Stimulated activated CD4-positive, alpha-beta T cell treated with anti-CD3 and anti-CD28 coated beads, Interleukin-12 subunit alpha, Interleukin-12 subunit beta, amount 100 ng/mL, for 24 hours (primary cell): Measurements from ENCODE around the gene ZMYM2.
"Not testable (repeated sequence)": the region's sequence is repeated elsewhere in the genome, so short reads cannot be mapped to it uniquely, and the experiment has no call there.

ENCODE experiments used
- DNase-seq, 2 experiments: peaks; one replicate each; pipeline ENCODE4 v3.0.0-alpha.2; 2020; ENCODE audit warnings: low read depth in 2 of 2

The ZMYM2 gene

DNA sequence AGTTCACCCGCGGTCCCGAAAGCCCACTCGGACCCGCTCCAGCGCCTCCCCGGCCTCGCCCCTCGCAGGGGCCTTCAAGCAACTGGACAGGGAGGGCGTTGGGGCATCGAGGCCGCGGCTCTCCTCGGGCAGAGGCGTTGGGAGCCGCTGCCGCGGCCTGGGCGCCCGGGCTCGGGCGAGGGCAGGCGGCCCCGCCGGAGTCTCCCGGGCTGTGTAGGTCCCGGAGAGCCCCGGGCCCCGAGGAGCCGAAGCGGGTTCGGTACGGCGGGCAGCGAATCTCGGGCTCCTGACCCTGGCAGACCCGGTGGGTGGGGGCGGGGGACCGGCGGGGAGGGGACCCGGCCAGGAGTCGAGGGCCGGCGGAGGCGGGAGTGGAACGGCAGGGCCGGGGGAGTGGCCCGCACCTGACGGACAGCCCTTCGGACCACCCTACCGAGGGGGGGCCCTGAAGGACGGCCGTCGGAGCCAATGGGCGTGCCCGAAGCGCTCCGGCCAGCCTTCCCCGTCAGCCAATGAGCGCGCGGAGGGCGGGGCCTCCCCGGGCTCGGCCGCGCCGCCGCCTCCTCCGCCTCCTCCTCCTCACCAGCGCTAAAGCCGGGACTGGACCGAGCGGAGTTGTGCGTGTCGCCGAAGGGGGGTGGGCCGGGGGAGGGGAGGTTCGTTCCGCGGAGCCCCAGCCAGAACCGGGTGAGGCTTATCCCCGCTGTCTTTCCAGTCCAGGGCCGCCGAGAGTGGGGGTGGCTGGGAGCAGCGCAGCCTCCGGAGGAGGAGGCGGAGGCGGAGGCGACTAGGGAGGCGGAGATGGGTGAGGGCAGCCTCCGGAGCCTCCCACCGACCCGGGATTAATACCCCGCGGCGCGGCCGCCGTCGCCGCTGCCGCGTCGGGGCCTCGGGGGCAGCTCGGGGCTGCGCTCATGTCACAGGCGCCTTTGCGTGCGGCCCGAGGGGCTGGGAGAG, at the start of gene ZMYM2:
ZMYM2 (plus strand) TSS at position 573 of the 957 bp plus-strand sequence. CDS start 34,346 bp downstream, outside the sequence.
- peak; percentile 92 to 96 for DNase-seq

DNA sequence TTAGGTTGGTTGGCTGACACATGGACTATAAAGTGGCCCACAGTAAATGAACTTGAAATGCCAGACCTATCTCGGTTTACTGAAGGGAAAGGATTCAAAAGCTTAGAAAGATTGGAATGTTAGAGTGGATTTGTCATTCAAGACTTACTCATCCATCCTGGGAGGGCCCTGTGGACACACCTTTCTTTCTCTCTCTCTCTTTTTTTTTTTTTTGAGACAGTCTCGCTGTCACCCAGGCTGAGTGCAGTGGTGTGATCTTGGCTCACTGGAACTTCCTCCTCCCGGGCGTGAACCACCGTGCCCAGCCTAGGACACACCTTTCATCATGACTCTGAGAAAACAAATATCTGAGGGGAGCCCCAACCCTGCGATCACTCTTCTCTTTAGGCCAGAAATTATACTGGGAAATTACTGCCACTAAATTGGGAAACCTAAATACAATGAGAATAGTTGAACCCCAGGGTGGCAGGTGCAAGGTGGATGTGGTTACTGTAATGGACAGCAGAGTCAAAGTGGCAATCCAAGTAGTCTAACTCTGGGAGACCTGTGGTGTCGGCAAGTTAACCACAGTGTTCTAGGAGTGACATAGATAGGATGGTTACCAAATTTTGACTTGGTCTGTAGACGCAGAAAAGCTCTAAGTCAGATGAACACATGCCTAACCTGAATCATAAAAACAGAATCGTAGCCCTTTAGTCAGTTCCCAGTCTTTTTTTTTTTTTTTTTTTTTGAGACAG, 48.0 kb upstream of the ZMYM2 start:
- DNase-seq, result no peak

DNA sequence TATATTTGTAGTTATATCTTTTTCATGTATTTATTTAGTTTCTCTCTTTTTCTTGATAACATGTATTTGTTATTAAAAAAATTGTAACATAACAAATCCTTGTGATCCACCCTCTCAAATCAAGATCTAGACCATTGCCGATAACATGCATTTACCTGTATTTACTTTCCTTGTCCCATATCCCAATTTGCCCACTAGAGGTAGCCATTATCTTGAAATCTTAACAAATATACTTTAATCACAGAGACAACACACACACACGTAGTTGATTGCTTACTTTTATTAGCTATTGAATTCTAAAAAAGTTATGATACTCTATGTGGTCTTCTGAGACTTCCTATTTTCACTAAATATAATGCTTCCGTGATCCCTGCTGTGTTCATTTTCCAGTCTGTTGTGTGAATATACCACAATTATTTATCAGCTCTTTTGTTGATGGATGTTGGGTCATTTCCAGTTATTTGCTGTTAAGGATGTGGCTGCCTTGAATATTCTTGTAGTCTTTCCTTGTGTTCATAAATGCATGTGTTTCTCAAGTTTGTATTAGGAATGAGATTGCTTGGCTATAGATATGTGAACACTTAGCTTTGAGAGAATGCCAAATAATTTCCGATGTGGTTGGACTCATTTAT, 31.3 kb upstream of the ZMYM2 start:
- DNase-seq, result no peak

DNA sequence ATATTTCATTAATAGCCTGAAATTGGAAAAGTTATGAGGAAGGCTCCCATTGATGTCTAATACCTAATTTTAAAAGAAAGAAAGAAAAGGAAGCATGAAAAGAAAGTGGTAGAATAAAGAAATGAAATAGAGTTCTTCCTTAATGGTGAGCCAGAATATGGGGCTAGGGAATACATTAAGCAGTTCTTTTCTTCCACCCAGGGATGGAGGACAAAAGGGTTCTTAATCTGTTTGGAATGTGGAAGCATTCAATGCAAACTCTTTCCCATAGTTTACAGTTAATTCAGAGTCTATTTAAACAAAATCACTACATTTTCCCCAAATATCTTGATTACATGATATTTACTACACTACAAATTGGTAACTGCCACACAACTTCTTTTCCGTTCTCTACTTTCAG, 18.4 kb upstream of the ZMYM2 start:
- DNase-seq, result no peak

DNA sequence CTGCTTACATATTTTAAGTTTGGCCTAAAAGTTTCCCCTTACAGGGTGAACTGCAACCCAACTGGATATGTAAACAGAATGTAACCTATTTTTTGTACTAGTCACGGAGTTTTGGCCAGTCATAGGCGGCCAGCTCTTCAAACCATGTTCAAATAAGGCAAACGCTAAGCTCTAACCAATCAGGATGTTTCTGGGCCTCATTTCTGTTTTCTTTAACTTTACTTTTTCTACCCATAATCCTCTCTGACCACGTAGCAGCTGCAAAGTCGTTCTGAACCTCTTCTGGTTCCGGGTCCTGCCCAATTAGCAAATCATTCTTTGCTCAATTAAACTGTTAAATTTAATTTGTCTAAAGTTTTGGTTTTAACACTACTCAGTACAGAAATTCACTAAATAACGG, 8.2 kb upstream of the ZMYM2 start:
- DNase-seq, result no peak

DNA sequence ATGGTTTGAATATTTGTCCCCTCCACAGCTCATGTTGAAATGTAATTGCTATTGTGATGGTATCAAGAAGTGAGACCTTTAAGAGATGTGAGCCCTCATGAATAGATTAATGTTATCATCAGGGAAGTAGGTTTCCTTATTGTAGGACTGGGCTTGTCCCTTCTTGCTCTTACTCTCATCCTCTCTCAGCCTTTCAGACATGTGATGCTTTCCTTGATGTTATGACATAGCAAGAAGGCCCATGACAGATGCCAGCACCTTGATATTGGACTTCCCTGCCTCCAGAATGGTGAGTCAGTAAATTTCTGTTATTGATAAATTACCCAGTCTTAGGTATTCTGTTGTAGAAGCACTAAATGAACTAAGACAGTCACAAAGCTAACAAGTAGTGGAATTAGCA, 5.7 kb upstream of the ZMYM2 start:
- DNase-seq, result no peak

DNA sequence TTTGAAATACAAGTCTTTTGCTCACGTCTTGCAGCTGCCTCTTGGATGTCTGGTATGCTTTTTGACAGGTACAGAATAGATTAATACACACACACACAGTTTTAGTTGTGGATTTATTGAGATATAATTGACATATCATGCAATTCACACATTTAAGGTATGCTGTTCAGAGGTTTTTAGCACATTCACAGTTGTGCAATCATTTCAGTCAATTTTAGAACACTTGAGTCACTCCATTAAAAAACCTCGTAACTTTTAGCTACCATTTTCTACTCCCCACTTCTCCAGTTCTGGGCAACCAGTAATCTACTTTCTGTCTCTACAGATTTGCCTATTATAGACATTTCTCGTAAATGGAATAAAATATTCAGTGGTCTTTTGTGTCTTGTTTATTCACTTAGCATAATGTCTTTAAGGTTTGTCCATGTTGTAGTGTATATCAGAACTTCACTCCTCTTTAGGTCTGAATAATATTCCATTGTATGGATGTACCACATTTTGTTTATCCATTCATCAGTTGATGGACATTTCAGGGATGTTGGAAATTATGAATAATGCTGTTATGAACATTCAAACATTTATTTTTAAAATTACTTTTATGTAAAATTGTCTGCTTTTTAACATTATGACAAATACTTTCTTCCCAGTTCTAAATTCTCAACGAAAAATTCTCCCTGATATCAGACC, 2.5 kb upstream of the ZMYM2 start:
- no peak for DNase-seq

DNA sequence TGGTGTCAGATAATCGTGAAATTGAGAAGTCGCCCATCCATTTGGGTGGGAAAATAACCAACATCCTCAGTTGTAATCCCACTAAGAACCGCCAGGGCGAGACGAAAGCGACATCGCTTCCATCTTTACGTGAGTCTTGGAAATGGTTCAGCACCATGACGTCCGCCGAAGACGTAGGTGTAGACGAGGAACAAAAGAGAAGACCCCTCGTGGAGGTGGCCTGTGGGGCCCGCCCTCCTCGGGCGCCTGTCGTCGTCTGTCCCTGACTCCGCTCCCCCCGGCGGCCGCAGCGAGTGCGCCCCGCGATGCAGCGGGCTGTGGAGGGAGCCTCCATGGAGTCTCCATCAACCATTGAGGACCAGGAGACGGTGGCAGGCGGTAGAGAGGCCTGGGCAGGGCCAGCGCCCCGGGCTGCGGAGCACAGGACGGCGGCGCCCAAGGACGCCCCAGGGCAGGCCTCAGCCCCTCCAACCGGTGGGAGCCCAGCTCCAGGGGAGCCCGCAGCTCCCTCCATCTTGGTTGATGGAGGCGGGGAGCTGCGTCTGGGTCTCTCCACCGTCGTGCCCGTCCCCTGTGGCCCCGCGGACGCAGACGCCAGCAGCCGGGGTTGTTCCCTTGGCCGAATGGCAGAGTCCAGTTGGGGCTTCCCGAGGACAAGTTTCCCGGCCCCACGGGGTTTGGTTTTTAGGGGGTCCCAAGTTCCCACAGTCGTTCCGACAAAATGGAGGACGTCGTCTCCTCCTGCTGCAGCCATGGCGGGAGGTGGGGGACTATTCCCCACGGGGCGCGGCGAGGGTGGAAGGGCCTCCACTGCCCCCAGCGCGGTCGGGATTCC, 990 bp upstream of the ZMYM2 start:
- peak; percentile 64 to 70 for DNase-seq

DNA sequence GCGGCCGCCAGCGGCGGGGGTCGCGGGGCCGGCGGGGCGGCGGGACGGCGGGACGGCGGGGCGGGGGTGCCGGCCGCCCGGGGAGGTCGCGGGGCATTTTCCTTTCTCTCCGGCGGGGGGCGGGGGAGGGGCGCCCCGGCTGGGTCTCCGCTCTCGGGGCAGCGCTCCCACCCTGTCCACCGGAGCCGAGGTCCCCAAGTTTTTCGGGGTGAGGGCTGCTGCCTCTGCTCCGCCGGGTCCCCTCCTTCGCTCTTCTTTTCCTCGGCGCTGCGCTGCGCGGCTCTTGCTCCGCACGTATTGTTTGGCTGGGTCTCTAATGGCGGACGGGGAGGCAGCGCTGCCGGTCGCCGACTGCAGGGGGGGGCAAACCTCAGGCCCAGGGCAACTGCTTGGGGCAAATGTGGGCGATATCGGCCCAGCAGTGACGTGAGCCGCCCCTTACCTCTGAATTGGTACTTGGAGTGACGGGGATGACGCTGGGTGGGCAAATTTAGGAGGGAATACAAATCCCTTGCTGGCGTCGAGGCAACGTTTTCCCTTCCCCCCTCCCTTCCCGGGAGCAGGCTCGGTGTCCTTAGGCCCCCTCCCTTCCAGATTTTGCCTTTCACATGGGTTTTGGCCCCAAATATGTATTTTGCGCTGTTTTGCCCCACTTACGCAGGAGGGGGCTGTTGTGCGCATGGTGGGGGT, 759 bp downstream of the ZMYM2 start:
- DNase-seq, result peak; percentile 39 to 57

DNA sequence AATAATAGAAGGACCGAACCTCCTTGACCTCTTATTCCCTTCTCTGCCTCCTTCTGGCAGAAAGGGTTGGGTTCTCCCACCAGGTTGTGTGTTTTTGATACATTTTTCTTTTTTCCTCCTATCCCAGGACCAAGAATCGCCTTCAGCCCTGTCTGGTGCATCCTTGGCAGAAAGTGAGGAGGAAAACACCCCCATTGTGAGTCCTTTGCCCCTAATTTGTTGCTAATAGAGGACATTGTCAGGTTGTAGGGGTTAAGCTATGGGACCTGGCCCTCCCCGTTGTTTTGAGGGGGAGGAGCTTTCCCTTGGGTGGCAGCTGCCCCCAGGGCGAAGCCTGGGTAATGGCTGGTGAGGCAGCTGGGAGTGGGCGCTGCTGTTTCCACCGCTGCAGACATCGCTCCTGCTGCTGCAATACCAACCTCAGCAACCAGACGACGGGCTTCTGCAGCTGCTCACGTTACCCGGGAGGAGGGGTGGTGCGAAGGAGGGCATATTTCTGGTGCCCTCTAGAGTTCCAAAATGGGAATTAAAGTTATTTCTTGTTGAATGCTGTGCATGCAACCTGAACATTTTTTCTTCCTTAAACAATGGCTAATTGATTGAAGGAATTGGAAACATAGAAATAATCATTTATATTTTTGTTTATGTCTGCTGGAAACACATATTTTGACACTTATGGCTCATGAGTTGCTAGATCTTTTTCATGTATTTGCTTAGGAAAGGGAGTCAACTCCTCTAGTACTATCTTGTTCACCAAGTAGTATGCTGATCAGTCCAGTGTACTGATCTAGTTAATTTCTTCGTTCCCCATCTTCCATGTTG, 1.5 kb downstream of the ZMYM2 start:
- peak; percentile 64 to 76 for DNase-seq

DNA sequence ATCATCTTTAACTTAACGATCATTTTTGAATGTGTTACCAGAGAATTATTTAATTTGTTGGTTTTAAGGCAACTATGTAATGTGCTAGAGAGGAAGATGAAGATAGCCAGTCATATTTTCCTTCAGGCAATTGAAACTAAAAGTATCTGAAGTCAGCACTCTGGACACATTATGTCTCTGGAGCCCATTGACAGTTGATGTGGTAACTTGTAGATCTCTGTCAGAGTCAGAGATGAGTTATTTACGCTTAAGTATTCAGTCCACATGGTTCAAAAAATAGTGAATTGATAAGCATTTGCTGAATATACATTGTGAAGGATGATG, 2.1 kb downstream of the ZMYM2 start:
- no peak for DNase-seq

DNA sequence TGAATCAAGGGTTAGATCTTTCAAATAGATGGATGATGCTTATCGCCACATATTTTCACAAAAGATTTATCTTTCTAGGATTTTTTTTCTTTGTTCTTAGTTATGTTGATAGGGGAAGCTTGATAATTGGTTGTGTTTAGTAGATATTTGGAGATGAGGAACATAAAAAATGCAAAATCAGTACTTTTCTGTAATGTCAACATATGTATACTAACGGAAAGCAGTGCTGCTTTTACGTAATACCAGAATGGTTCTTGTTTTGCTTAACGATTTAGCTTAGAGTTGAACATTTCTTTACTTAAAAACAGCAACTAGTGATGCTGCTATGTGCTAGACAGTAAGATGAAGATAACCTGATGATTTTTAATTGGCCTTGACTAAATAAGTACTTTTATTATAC, 3.0 kb downstream of the ZMYM2 start:
- DNase-seq, result no peak

DNA sequence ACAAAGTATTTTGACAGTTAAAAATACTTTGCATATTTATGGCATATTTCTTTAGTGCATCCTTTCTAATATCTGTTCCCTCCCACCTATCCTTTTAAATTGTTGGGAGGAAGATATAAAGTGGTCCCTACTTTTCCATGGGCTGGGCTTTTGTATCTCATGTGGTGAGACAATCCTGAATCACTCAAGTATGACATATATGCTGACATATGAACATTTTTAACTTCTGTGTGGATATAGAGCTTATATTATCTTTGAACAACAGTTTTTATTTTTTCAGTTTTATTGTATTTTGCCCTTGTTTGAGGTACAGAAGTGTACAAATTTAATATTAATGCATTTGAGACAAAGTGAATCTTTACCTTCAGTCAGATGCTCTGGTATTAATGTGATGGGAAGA, 3.4 kb downstream of the ZMYM2 start:
- DNase-seq, result no peak

DNA sequence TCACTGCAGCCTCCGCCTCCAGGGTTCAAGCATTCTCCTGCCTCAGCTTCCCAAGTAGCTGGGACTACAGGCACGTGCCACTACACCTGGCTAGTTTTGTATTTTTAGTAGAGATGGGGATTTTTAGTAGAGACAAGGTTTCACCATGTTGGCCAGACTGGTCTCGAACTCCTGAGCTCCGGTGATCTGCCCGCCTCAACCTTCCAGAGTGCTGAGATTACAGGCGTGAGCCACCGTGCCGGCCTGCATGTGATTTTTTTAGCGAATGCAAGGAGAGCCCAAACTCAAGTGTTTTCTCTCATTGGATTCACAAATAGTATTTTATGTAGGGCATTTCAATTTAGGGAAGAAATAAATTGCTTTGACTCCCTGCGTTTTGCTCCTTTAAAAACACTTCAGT, 4.4 kb downstream of the ZMYM2 start:
- no peak for DNase-seq

DNA sequence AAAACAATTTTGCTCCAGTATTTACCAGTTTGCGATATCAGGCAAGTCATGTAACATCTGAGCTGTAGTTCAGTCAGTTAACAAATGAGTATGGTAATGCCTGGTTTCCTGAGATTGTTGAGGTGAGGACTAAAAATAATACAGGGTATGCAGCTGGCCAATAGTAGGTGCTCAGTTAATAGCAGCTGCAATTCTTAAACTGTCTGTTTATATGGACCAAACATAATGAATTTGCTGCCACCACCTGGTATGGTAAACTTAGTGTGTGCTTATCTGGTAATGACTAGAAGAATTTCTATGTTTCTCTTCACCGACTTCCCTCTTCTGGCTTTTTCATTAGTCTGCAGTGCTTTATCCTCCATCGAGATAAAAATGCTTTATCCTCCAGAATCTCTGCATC, 9.1 kb downstream of the ZMYM2 start:
- DNase-seq, result no peak

DNA sequence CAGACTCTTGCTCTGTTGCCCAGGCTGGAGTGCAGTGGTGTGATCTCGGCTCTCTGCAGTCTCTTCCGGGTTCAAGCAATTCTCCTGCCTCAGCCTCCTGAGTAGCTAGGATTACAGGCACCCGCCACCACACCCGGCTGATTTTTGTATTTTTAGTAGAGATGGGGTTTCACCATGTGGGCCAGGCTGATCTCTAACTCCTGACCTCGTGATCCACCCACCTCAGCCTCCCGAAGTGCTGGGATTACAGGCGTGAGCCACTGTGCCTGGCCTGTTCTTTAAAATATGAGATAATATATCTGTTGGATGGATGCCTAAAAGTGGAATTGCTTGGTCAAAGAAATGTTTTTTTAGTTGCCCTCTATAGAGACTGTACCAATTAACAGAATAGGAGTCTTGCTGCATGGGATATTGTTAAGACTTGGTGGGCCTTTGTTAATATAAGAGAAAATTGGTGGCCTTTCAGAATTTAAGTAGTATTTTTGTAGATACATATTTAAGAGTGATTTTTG, 16.0 kb downstream of the ZMYM2 start:
- DNase-seq, result not testable (repeated sequence)

DNA sequence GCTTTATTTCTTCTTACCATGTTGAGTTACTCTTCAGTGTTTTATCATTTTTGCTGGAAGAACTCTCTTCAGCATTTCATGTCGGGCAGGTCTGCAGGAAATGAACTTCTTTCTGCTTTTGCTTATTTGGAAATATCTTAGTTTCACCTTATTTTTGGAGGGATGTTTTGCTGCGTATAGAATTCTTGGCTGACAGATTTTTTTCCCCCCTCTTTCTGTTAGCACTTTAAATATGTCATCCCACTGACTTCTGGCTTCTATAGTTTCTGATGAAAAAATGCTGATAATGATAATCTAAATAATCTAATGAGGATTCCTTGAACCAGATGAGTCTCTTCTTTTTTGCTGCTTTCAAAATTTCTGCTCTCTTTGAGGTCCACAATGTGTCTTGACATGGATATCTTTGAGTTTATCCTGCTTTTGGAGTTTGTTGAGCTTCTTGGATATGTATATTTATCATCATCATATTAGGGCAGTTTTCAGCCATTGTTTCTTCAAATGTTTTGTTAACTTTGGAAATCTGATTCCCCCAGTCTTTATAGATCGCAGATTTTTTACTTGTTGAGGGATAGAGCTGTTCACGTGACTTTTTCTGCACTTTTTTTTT, 20.4 kb downstream of the ZMYM2 start:
- no peak for DNase-seq

DNA sequence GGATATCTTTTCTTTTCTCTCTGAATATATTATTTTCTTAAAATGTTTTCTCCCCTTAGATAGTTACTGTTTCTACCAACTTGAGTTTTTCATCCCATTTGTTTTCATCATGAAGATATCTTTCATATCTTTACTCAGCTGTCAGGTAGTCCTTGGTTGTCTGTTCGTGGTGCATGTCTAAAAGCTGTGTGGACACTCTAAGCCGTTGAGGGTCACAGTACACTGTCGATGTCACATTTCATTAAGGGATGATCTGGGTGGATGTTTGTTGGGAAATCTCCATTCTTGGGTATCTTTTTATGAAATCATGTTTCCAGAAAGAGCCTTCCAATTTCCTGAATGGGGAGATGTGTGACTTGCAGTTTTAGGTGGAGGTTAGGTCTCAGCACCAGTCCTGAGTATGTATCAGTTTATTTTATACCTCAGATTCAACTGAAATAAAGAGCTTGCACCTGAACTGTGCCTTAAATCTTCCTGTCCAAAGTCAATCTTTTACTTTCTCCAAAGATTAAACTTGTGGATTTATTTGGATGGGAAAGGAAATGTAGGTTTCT, 23.2 kb downstream of the ZMYM2 start:
- no peak for DNase-seq
